Upper lobe of right lung (tissue), 1 donor: ENCODE measurements around the gene CTDSP2. TPM values are rescaled to one million over a fixed set of nuclear protein-coding genes. Genes with fewer than 3 reads are reported as not detected.
"Not testable (repeated sequence)": the region's sequence is repeated elsewhere in the genome, so short reads cannot be mapped to it uniquely, and the experiment has no call there.

ENCODE experiments used
- ATAC-seq: fragments of 200-7000 bp; cut with Tn5 transposase; one replicate; pipeline ENCODE4 v1.9.1; 2020; ENCODE audit warnings: mild to moderate bottlenecking, moderate library complexity
- DNase-seq: peaks from one replicate; pipeline ENCODE4 v3.0.0-alpha.2; 2020
- H3K27ac ChIP-seq: fragments of 200-600 bp; one replicate; pipeline ENCODE4 v1.8.0; 2022
- H3K27me3 ChIP-seq: fragments of 200-600 bp; one replicate; pipeline ENCODE4 v1.8.0; 2022; ENCODE audit warnings: mild to moderate bottlenecking
- H3K36me3 ChIP-seq: fragments of 200-600 bp; one replicate; pipeline ENCODE4 v1.8.0; 2022
- H3K4me1 ChIP-seq: fragments of 200-600 bp; one replicate; pipeline ENCODE4 v1.8.0; 2022
- H3K4me3 ChIP-seq: fragments of 200-600 bp; one replicate; pipeline ENCODE4 v1.8.0; 2022; ENCODE audit warnings: mild to moderate bottlenecking
- H3K9me3 ChIP-seq: fragments of 200-600 bp; one replicate; pipeline ENCODE4 v1.8.0; 2022
- intact Hi-C: fragments of 100-400 bp; cut with DNase I; formaldehyde crosslinking; loops from one replicate; pipeline ENCODE4 v1.11.0; 2022
- total RNA-seq: library from RNA; stranded (reverse); fragmentation: NEBNext Ultra II Directional; extraction: Animal tissue kit (Norgen Biotek cat#: 25700); gene quantifications from one replicate; pipeline ENCODE4 v1.2.1, GENCODE V29; 2021
- TF ChIP-seq, protein P1 (sequence below): fragments of 200-600 bp; IDR thresholded peaks from one replicate; pipeline ENCODE4 v1.8.0; 2022; ENCODE audit warnings: antibody characterized with exemption
- donor health status: DM: no; HTN: yes; CAD: no; lungs with severe emphysema.

Gene CTDSP2
- total RNA-seq, 1 donor from 2014 or later, result 217 TPM

- ATAC-seq (no peak), DNase-seq (no peak)
- TF ChIP-seq, protein P1, sequence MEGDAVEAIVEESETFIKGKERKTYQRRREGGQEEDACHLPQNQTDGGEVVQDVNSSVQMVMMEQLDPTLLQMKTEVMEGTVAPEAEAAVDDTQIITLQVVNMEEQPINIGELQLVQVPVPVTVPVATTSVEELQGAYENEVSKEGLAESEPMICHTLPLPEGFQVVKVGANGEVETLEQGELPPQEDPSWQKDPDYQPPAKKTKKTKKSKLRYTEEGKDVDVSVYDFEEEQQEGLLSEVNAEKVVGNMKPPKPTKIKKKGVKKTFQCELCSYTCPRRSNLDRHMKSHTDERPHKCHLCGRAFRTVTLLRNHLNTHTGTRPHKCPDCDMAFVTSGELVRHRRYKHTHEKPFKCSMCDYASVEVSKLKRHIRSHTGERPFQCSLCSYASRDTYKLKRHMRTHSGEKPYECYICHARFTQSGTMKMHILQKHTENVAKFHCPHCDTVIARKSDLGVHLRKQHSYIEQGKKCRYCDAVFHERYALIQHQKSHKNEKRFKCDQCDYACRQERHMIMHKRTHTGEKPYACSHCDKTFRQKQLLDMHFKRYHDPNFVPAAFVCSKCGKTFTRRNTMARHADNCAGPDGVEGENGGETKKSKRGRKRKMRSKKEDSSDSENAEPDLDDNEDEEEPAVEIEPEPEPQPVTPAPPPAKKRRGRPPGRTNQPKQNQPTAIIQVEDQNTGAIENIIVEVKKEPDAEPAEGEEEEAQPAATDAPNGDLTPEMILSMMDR, result no peak
- peaks cover 74% of the 10 kb centered on the region for H3K36me3 ChIP-seq
- no peaks in the 10 kb centered on the region for H3K9me3 ChIP-seq
- H3K4me1 ChIP-seq, result peaks cover 14% of the 10 kb centered on the region
- H3K27me3 ChIP-seq, result no peaks in the 10 kb centered on the region
- intact Hi-C loops, result no loop called here
- H3K4me3 ChIP-seq, result no peak overlapping the region
- H3K27ac ChIP-seq, result peak overlapping the region; percentile 36
These were observed 24.9 kb downstream of the CTDSP2 start for GRCh38 chr12:57821474-57822214.

GRCh38 chr12:57821015-57821414 is 25.5 kb downstream of the CTDSP2 start:
- H3K27me3 ChIP-seq, ATAC-seq, intact Hi-C loops, DNase-seq, H3K4me3 ChIP-seq, H3K9me3 ChIP-seq: not testable (repeated sequence)
- Histone ChIP-seq H3K27ac (peak overlapping the region; percentile 36), H3K36me3 (peaks cover 67% of the 10 kb centered on the region), H3K4me1 (peaks cover 21% of the 10 kb centered on the region)

- Histone ChIP-seq H3K4me1 (peaks cover 30% of the 10 kb centered on the region), H3K36me3 (peaks cover 58% of the 10 kb centered on the region)
- H3K27me3 ChIP-seq, intact Hi-C loops, H3K4me3 ChIP-seq, ATAC-seq, DNase-seq, H3K9me3 ChIP-seq, H3K27ac ChIP-seq: not testable (repeated sequence)
These were observed 26.4 kb downstream of the CTDSP2 start for GRCh38 chr12:57820119-57820518.

GRCh38 chr12:57817990-57818331 is 28.6 kb downstream of the CTDSP2 start:
- Histone ChIP-seq H3K36me3 (peaks cover 42% of the 10 kb centered on the region), H3K4me1 (peaks cover 30% of the 10 kb centered on the region), H3K27ac (peak overlapping the region; percentile 70)
- intact Hi-C loops, H3K4me3 ChIP-seq, DNase-seq, ATAC-seq, H3K27me3 ChIP-seq, H3K9me3 ChIP-seq: not testable (repeated sequence)

DNA sequence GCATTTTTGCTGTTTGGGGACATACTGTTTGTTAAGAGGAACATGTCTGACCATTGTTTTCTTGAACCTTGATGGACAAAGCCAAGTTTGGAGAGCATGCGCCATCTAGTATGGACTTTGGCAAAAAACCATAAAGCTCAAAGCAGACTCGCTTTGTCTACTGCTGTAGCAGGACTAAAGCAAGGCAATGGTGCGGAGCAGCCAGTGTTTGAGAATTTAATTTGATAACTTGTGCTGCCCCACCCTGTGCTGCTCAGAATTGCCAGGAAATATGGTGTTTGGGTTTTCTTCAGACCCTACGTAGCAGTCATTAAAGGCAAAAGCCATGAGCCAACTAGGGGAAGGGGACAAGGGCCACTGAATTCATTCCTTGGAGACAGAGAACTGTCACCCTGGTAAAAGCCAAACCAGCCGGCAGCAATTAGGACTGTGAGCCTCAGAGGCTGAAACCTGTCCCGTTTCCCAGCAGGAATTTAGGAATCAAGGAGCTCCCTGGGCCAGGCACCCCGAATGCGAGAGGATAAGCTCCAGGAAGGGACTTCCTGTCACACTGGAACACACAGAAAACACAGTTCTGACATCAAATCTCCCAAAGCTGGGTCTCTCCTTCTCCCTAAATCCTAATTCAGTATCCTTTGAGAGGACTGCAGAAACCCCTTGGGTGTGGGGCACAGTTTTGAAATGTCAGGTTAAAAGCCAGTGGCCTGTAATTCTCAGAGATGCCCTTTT is 29.1 kb downstream of the CTDSP2 start:
- peaks cover 42% of the 10 kb centered on the region for H3K36me3 ChIP-seq

DNA sequence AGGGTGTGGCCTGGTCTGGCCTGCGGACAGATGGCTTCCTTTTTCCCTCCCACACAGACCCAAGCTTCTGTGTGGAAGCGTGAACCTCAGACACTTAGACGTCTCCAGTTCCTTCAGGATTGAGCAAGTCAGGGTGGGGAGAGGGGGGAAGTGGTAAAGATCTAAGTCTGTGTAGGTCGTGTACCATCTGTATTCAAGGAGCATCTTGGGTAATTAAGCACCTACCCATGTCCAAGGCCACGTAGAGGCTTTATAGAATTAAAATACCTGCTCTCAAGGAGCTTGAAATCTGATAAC is 29.7 kb downstream of the CTDSP2 start:
- no peaks in the 10 kb centered on the region for H3K9me3 ChIP-seq
- no peaks in the 10 kb centered on the region for H3K27me3 ChIP-seq
- intact Hi-C loops, result no loop called here
- H3K4me1 ChIP-seq, result peaks cover 26% of the 10 kb centered on the region
- H3K4me3 ChIP-seq, result no peak overlapping the region
- peaks cover 38% of the 10 kb centered on the region for H3K36me3 ChIP-seq
- ATAC-seq, result peak; percentile 92
- TF ChIP-seq, protein P1, result no peak
- H3K27ac ChIP-seq, result peak overlapping the region; percentile 70
- DNase-seq, result no peak

More for the DNA sequence above, 29.1 kb downstream of the CTDSP2 start:
- Histone ChIP-seq H3K4me3 (no peak overlapping the region), H3K27ac (peak overlapping the region; percentile 70), H3K27me3 (no peaks in the 10 kb centered on the region), H3K4me1 (peaks cover 26% of the 10 kb centered on the region), H3K9me3 (no peaks in the 10 kb centered on the region)
- intact Hi-C loops, result no loop called here
- TF ChIP-seq, protein P1, result no peak
- no peak for ATAC-seq
- no peak for DNase-seq

- peaks cover 34% of the 10 kb centered on the region for H3K36me3 ChIP-seq
- H3K4me1 ChIP-seq, result peaks cover 26% of the 10 kb centered on the region
- H3K27ac ChIP-seq, result peak overlapping the region; percentile 70
- H3K9me3 ChIP-seq, result no peaks in the 10 kb centered on the region
- TF ChIP-seq, protein P1, result no peak
- no peak for ATAC-seq
- intact Hi-C loops, result no loop called here
- no peak overlapping the region for H3K4me3 ChIP-seq
- peak; percentile 54 for DNase-seq
- no peaks in the 10 kb centered on the region for H3K27me3 ChIP-seq
These were observed 30.3 kb downstream of the CTDSP2 start for GRCh38 chr12:57816001-57816854.
